ENCODE data around the gene ABRACL.
"Not testable (repeated sequence)": the region's sequence is repeated elsewhere in the genome, so short reads cannot be mapped to it uniquely, and the experiment has no call there.

Gene ABRACL

DNA sequence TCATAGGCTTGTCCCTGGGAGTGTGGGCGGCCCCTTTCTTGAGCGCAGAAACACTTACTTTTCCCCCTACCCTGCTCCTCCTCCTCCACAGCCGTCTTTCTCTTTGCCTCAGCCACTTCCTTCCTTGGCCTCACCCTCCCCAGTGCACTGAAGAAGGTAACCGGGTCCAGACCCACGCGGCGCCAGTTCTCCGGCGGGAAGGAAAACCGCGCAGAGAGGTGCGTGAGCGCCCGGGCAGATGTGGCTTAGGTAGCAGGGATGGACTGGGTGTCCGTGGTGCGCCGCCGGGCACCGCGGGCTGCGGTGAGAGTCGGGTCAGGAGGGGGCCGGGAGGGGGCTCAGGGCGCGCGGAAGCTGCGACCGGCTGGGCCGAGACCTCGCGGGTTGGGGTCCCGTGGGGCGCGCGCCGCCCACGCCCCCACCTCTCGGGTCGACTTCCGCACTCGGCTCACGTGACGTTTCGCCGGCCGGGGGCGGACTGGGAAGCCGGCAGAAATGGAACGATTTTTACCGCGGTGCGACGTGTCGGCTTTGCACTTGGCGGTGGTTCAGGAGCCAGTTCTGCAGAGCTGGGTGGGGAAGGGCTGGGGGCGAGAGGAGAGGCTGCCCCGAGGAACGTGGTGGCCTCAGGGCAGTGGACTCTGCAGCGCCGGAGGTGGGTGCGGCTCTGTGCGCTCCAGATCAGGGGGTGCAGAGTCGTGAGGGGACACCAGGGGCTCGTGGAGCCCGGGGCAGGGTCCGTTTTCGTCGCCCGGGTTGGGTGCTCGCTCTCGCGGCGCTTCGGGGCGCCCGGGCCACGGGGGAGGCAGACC lies at the start of gene ABRACL:
Gene ABRACL (plus strand): TSS at position 88 of the 812 bp plus-strand sequence. CDS start 5,416 bp downstream, outside the sequence.
- Histone ChIP-seq H3K4me1 (ENCODE audit: control insufficient read depth, insufficient read depth, low read length) (peaks cover 8% of the 10 kb centered on the region), H3K27me3 (ENCODE audit: control insufficient read depth, insufficient read depth, low read length) (no peaks in the 10 kb centered on the region), H3K9me3 (ENCODE audit: control insufficient read depth, low read length) (no peaks in the 10 kb centered on the region), H3K9ac (ENCODE audit: low read length) (peak within 1 kb of the TSS; percentile 82), H3K36me3 (ENCODE audit: control insufficient read depth, insufficient read depth, low read length) (no peaks in the 10 kb centered on the region), H3K4me3 (ENCODE audit: low read length) (peak within 1 kb of the TSS; percentile 72)

GRCh38 chr6:138979365-138979764 lies 49.2 kb upstream of the ABRACL start:
- H3K9ac ChIP-seq (ENCODE audit: low read length): no peak overlapping the region
- peaks cover 20% of the 10 kb centered on the region for H3K4me1 ChIP-seq (ENCODE audit: control insufficient read depth, insufficient read depth, low read length)
- no peaks in the 10 kb centered on the region for H3K36me3 ChIP-seq (ENCODE audit: control insufficient read depth, insufficient read depth, low read length)
- no peaks in the 10 kb centered on the region for H3K27me3 ChIP-seq (ENCODE audit: control insufficient read depth, insufficient read depth, low read length)
- H3K9me3 ChIP-seq (ENCODE audit: control insufficient read depth, low read length): no peaks in the 10 kb centered on the region
- no peak overlapping the region for H3K4me3 ChIP-seq (ENCODE audit: low read length)

GRCh38 chr6:138979813-138980668 lies 48.5 kb upstream of the ABRACL start:
- Histone ChIP-seq H3K27me3 (ENCODE audit: control insufficient read depth, insufficient read depth, low read length) (no peaks in the 10 kb centered on the region), H3K4me3 (ENCODE audit: low read length) (no peak overlapping the region), H3K9me3 (ENCODE audit: control insufficient read depth, low read length) (no peaks in the 10 kb centered on the region), H3K4me1 (ENCODE audit: control insufficient read depth, insufficient read depth, low read length) (peaks cover 23% of the 10 kb centered on the region), H3K9ac (ENCODE audit: low read length) (no peak overlapping the region), H3K36me3 (ENCODE audit: control insufficient read depth, insufficient read depth, low read length) (no peaks in the 10 kb centered on the region)

DNA sequence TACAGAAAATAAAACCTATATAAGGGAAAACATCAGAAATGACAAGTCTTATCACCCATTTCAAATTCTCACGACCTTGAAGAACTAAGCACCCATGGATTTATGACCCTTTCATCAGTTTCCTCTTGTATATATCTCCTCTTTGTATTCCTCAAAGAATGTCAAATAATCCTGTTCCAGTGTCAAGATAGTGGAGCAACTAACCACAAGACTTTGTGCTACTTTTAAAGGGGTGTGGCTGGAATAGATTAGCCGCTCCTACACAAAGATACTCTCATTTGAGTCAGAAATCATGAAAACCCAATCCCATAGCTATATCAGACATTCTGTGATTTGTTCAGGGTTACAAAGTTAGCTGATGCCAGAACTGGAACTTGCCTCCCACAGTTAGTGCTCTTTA lies 47.1 kb upstream of the ABRACL start:
- Histone ChIP-seq H3K4me3 (ENCODE audit: low read length) (no peak overlapping the region), H3K4me1 (ENCODE audit: control insufficient read depth, insufficient read depth, low read length) (peaks cover 34% of the 10 kb centered on the region)

DNA sequence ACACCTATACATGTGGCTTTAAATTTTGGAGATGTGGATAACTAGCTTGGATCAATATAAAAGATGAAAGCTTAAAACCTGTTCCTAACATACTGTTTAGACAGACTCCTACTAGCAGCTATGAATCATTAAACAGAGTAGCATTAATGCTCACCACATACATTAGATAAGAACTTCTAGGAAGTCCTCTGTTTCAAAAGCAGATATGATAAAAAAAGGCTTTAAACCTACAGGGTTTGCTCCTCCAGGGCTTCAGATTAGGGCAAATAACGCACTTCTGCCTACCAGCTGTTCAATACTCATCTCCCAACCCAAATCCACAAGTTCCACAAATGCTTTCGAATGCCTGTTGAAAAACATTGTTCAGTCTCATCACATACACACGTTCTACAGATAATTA lies 42.0 kb upstream of the ABRACL start:
- Histone ChIP-seq H3K9ac (ENCODE audit: low read length) (peak overlapping the region; percentile 87), H3K9me3 (ENCODE audit: control insufficient read depth, low read length) (no peaks in the 10 kb centered on the region), H3K4me3 (ENCODE audit: low read length) (peak overlapping the region; percentile 27), H3K27me3 (ENCODE audit: control insufficient read depth, insufficient read depth, low read length) (no peaks in the 10 kb centered on the region), H3K36me3 (ENCODE audit: control insufficient read depth, insufficient read depth, low read length) (no peaks in the 10 kb centered on the region), H3K4me1 (ENCODE audit: control insufficient read depth, insufficient read depth, low read length) (peaks cover 42% of the 10 kb centered on the region)

More for the DNA sequence above, 47.1 kb upstream of the ABRACL start:
- no peak overlapping the region for H3K9ac ChIP-seq (ENCODE audit: low read length)
- H3K9me3 ChIP-seq (ENCODE audit: control insufficient read depth, low read length): no peaks in the 10 kb centered on the region
- no peaks in the 10 kb centered on the region for H3K36me3 ChIP-seq (ENCODE audit: control insufficient read depth, insufficient read depth, low read length)
- H3K27me3 ChIP-seq (ENCODE audit: control insufficient read depth, insufficient read depth, low read length): no peaks in the 10 kb centered on the region

- H3K4me1 ChIP-seq (ENCODE audit: control insufficient read depth, insufficient read depth, low read length): peaks cover 39% of the 10 kb centered on the region
- peak overlapping the region; percentile 27 for H3K4me3 ChIP-seq (ENCODE audit: low read length)
- no peaks in the 10 kb centered on the region for H3K27me3 ChIP-seq (ENCODE audit: control insufficient read depth, insufficient read depth, low read length)
- H3K9me3 ChIP-seq (ENCODE audit: control insufficient read depth, low read length): no peaks in the 10 kb centered on the region
- H3K9ac ChIP-seq (ENCODE audit: low read length): peak overlapping the region; percentile 87
- H3K36me3 ChIP-seq (ENCODE audit: control insufficient read depth, insufficient read depth, low read length): no peaks in the 10 kb centered on the region
These were observed 41.4 kb upstream of the ABRACL start for GRCh38 chr6:138987080-138987642.

DNA sequence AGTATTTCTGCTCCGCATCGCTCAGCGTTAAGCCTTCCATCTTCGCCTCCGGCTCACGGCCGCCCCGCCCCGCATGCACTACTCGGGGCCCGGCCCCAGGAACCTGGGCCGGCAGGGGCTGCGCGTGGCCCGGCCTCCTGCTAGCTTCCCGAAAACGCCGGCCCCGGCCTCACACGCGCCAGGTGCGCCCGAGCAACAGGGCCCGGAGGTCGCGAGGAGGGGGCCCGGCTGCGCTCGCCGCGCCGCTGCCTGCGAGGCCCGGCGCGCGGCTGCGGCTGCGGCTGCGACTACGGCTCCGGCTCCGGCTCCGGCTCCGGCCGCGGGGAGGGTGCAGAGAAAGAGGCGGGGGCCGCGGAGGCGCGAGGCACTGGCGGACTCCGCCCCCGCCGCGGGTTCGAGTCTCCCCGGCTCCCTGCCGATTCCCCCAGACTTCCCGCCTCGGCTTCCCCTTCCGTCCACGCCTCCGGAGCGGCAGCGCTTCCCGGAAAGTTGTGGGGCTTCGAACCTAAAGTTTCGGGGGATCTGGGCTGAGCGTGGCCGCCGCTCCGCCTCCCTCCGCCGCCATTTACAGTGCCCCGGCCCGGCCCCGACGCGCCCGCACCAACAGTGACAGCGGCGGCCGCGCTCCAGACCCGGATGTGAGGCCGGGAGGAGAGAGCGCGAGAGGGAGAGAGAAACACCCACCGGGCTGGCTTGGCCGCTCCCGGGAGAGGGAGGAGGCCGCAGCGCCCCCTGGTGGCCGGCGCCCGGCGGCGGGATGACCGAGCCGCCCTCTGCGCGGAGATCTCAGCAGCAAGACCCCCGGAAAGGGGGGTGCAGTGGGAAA lies 40.7 kb upstream of the ABRACL start, which contains the start of gene REPS1:
Gene REPS1 (minus strand): TSS at position 611 of the 826 bp plus-strand sequence. CDS start 571 bp downstream, at position 40.
- Histone ChIP-seq H3K9me3 (ENCODE audit: control insufficient read depth, low read length) (no peaks in the 10 kb centered on the region), H3K27me3 (ENCODE audit: control insufficient read depth, insufficient read depth, low read length) (no peaks in the 10 kb centered on the region), H3K4me1 (ENCODE audit: control insufficient read depth, insufficient read depth, low read length) (peaks cover 39% of the 10 kb centered on the region), H3K36me3 (ENCODE audit: control insufficient read depth, insufficient read depth, low read length) (no peaks in the 10 kb centered on the region), H3K4me3 (ENCODE audit: low read length) (peak within 1 kb of the TSS; percentile 27), H3K9ac (ENCODE audit: low read length) (peak within 1 kb of the TSS; percentile 87)

- peaks cover 37% of the 10 kb centered on the region for H3K4me1 ChIP-seq (ENCODE audit: control insufficient read depth, insufficient read depth, low read length)
- no peak overlapping the region for H3K4me3 ChIP-seq (ENCODE audit: low read length)
- H3K27me3 ChIP-seq (ENCODE audit: control insufficient read depth, insufficient read depth, low read length): no peaks in the 10 kb centered on the region
- H3K9ac ChIP-seq (ENCODE audit: low read length): peak overlapping the region; percentile 87
- H3K36me3 ChIP-seq (ENCODE audit: control insufficient read depth, insufficient read depth, low read length): no peaks in the 10 kb centered on the region
- H3K9me3 ChIP-seq (ENCODE audit: control insufficient read depth, low read length): no peaks in the 10 kb centered on the region
These were observed 40.1 kb upstream of the ABRACL start for GRCh38 chr6:138988469-138988834.

GRCh38 chr6:138989098-138989983 lies 39.2 kb upstream of the ABRACL start:
- peak overlapping the region; percentile 87 for H3K9ac ChIP-seq (ENCODE audit: low read length)
- no peaks in the 10 kb centered on the region for H3K9me3 ChIP-seq (ENCODE audit: control insufficient read depth, low read length)
- H3K27me3 ChIP-seq (ENCODE audit: control insufficient read depth, insufficient read depth, low read length): no peaks in the 10 kb centered on the region
- no peak overlapping the region for H3K4me3 ChIP-seq (ENCODE audit: low read length)
- H3K4me1 ChIP-seq (ENCODE audit: control insufficient read depth, insufficient read depth, low read length): peaks cover 30% of the 10 kb centered on the region
- H3K36me3 ChIP-seq (ENCODE audit: control insufficient read depth, insufficient read depth, low read length): no peaks in the 10 kb centered on the region

GRCh38 chr6:138991206-138991605 lies 37.3 kb upstream of the ABRACL start:
- H3K4me3 ChIP-seq (ENCODE audit: low read length): no peak overlapping the region
- H3K36me3 ChIP-seq (ENCODE audit: control insufficient read depth, insufficient read depth, low read length): no peaks in the 10 kb centered on the region
- H3K9ac ChIP-seq (ENCODE audit: low read length): no peak overlapping the region

GRCh38 chr6:138992965-138993364 lies 35.6 kb upstream of the ABRACL start:
- not testable (repeated sequence) for H3K9me3 ChIP-seq (ENCODE audit: control insufficient read depth, low read length); H3K27me3 ChIP-seq (ENCODE audit: control insufficient read depth, insufficient read depth, low read length); H3K4me3 ChIP-seq (ENCODE audit: low read length); H3K36me3 ChIP-seq (ENCODE audit: control insufficient read depth, insufficient read depth, low read length); H3K4me1 ChIP-seq (ENCODE audit: control insufficient read depth, insufficient read depth, low read length); H3K9ac ChIP-seq (ENCODE audit: low read length)

More at GRCh38 chr6:138991206-138991605, 37.3 kb upstream of the ABRACL start:
- H3K27me3 ChIP-seq (ENCODE audit: control insufficient read depth, insufficient read depth, low read length): no peaks in the 10 kb centered on the region
- peaks cover 14% of the 10 kb centered on the region for H3K4me1 ChIP-seq (ENCODE audit: control insufficient read depth, insufficient read depth, low read length)
- H3K9me3 ChIP-seq (ENCODE audit: control insufficient read depth, low read length): no peaks in the 10 kb centered on the region
